MCF 10A (cell line): ENCODE results near the gene DDX39A. TPM values are rescaled to one million over a fixed set of nuclear protein-coding genes. Genes with fewer than 3 reads are reported as not detected.
"Not testable (repeated sequence)": the region's sequence is repeated elsewhere in the genome, so short reads cannot be mapped to it uniquely, and the experiment has no call there.

ENCODE experiments used
- Bru-seq: library from RNA; stranded (reverse); fragments of 400-500 nt; gene quantifications from one replicate; lab custom pipeline; 2021; lab: Mats Ljungman, UMichigan
- BruChase-seq, 2 experiments: library from RNA; stranded (reverse); fragments of 400-500 nt; gene quantifications; one replicate each; lab custom pipeline; 2021; lab: Mats Ljungman, UMichigan
- BruUV-seq: library from RNA; stranded (reverse); fragments of 400-500 nt; replicated peaks from 2 replicates; lab custom pipeline; 2021; lab: Mats Ljungman, UMichigan
- CTCF ChIA-PET: fragments of 300-600 bp; sonication (Branson Sonifier 250); formaldehyde crosslinking; extraction: SDS; loops from one replicate; lab custom pipeline; 2021; ENCODE audit warnings: antibody characterized with exemption, inconsistent platforms; lab: Yijun Ruan, JAX
- POLR2A ChIA-PET: fragments of 300-600, 350-650 bp; sonication (Branson Sonifier 250); formaldehyde crosslinking; extraction: SDS; loops from one replicate; lab custom pipeline; 2020; ENCODE audit warnings: antibody characterized with exemption, inconsistent platforms; lab: Yijun Ruan, JAX
- DNase-seq: peaks from one replicate; pipeline ENCODE4 v3.0.0-alpha.2; 2018; ENCODE audit not compliant: unreplicated experiment
- H3K27ac Mint-ChIP-seq: one replicate; pipeline ENCODE4 v1.8.0; 2022; ENCODE audit warnings: mild to moderate bottlenecking, low read depth, mixed read lengths; ENCODE audit not compliant: unreplicated experiment
- H3K27me3 Mint-ChIP-seq: one replicate; pipeline ENCODE4 v1.8.0; 2022; ENCODE audit warnings: mixed read lengths; ENCODE audit not compliant: insufficient read depth, unreplicated experiment
- H3K36me3 Mint-ChIP-seq: one replicate; pipeline ENCODE4 v1.8.0; 2022; ENCODE audit warnings: mild to moderate bottlenecking, moderate library complexity, mixed read lengths; ENCODE audit not compliant: insufficient read depth, unreplicated experiment
- H3K4me1 Mint-ChIP-seq: one replicate; pipeline ENCODE4 v1.8.0; 2022; ENCODE audit warnings: mixed read lengths; ENCODE audit not compliant: insufficient read depth, unreplicated experiment
- H3K4me3 Mint-ChIP-seq: one replicate; pipeline ENCODE4 v1.8.0; 2022; ENCODE audit warnings: mild to moderate bottlenecking, moderate library complexity, mixed read lengths; ENCODE audit not compliant: unreplicated experiment
- H3K9me3 Mint-ChIP-seq: one replicate; pipeline ENCODE4 v1.8.0; 2022; ENCODE audit warnings: mixed read lengths; ENCODE audit not compliant: unreplicated experiment
- CTCF ChIP-seq: fragments of 200-600 bp; IDR thresholded peaks from one replicate; pipeline ENCODE4 v1.8.0; 2022; ENCODE audit warnings: antibody characterized with exemption, mild to moderate bottlenecking; ENCODE audit not compliant: unreplicated experiment
- intact Hi-C: fragments of 100-400 bp; cut with micrococcal nuclease; formaldehyde crosslinking; loops from 2 replicates; pipeline ENCODE4 v1.14.1; 2022
- long read RNA-seq: library from polyadenylated mRNA; stranded (forward); transcript quantifications from one replicate; pipeline ENCODE4 v2.0.0, GENCODE V29; 2022
- total RNA-seq: library from RNA; stranded (reverse); gene quantifications from 2 replicates; pipeline ENCODE4 v1.2.3, GENCODE V29; 2022

The DDX39A gene
- total RNA-seq = 62.1 and 65.4 TPM in 2 replicates
- percentile 76 among the genes with signal in this experiment for Bru-seq, nascent RNA
- BruChase-seq, experiment 1, labeled RNA remaining after a 6-hour chase = percentile 87 among the genes with signal in this experiment
- percentile 76 among the genes with signal in this experiment for BruChase-seq, experiment 2, labeled RNA remaining after a 2-hour chase
- long read RNA-seq, transcript DDX39A-201 (11 exons, 1,471 nt) = major isoform, 106 of 161 reads
- long read RNA-seq, partial matches to known transcripts = 5 of 161 reads
- long read RNA-seq, other reads (novel, unspliced or antisense) = 46 of 161 reads

GRCh38 chr19:14419106-14419813, at the start of gene DDX39A:
DDX39A (minus strand) TSS chr19:14419341; CDS start chr19:14413220, 6,121 bp downstream.
- Mint-ChIP-seq H3K9me3 (no peaks in the 10 kb centered on the region), H3K27me3 (no peaks in the 10 kb centered on the region), H3K4me3 (peak within 1 kb of the TSS; percentile 79), H3K4me1 (peaks cover 23% of the 10 kb centered on the region), H3K27ac (peak within 1 kb of the TSS; percentile 88), H3K36me3 (peaks cover 27% of the 10 kb centered on the region)
- DNase-seq = peak; percentile 100
- intact Hi-C loops = loop anchor here (2.0 to 5.0 kb wide), 2 partner anchors 37 to 282 kb away; partner anchors contain the start of genes ADGRE5 and ASF1B
- BruUV-seq = no TSS peak
- POLR2A ChIA-PET = interaction anchor here (0.5 to 3.1 kb wide), 22 partner anchors 10 to 1809 kb away, joined by 3 to 22 read pairs (median 4); partner anchors contain the start of genes ADGRE5, ASF1B, DNAJB1 and GIPC1
- TF ChIP-seq CTCF = no peak
- CTCF ChIA-PET = interaction anchor here (0.6 to 0.7 kb wide), 2 partner anchors 29 to 137 kb away, joined by 3 to 4 read pairs; no protein-coding TSS in a partner anchor

GRCh38 chr19:14467816-14468215, 48.7 kb upstream of the DDX39A start:
- Mint-ChIP-seq H3K9me3 (no peaks in the 10 kb centered on the region), H3K27ac (no peak overlapping the region), H3K27me3 (no peaks in the 10 kb centered on the region), H3K4me3 (no peak overlapping the region), H3K36me3 (peaks cover 62% of the 10 kb centered on the region), H3K4me1 (no peaks in the 10 kb centered on the region)
- no peak for TF ChIP-seq CTCF
- no TSS peak for BruUV-seq
- ChIA-PET CTCF (interaction anchor here (0.6 to 1.6 kb wide), 9 partner anchors 8 to 589 kb away, joined by 3 to 6 read pairs (median 3); partner anchors contain the start of genes ASF1B and GIPC1), POLR2A (no interaction called here)
- peak; percentile 35 for DNase-seq
- intact Hi-C loops = no loop called here

GRCh38 chr19:14467391-14467790, 48.2 kb upstream of the DDX39A start:
- Mint-ChIP-seq H3K4me3 (no peak overlapping the region), H3K9me3 (no peaks in the 10 kb centered on the region), H3K27ac (no peak overlapping the region), H3K36me3 (peaks cover 62% of the 10 kb centered on the region), H3K27me3 (no peaks in the 10 kb centered on the region), H3K4me1 (no peaks in the 10 kb centered on the region)
- DNase-seq = no peak
- POLR2A ChIA-PET = interaction anchor here (0.6 kb wide), 1 partner anchor 14 kb away, joined by 3 read pairs; no protein-coding TSS in a partner anchor
- no TSS peak for BruUV-seq
- TF ChIP-seq CTCF = no peak
- intact Hi-C loops = no loop called here
- CTCF ChIA-PET = interaction anchor here (1.1 to 1.6 kb wide), 4 partner anchors 8 to 588 kb away, joined by 3 to 6 read pairs (median 4); no protein-coding TSS in a partner anchor

- no peaks in the 10 kb centered on the region for H3K4me1 Mint-ChIP-seq
- no peaks in the 10 kb centered on the region for H3K9me3 Mint-ChIP-seq
- TF ChIP-seq CTCF = no peak
- POLR2A ChIA-PET = no interaction called here
- H3K27me3 Mint-ChIP-seq = no peaks in the 10 kb centered on the region
- DNase-seq = no peak
- intact Hi-C loops = no loop called here
- no TSS peak for BruUV-seq
- no peak overlapping the region for H3K4me3 Mint-ChIP-seq
- no peak overlapping the region for H3K27ac Mint-ChIP-seq
- peaks cover 49% of the 10 kb centered on the region for H3K36me3 Mint-ChIP-seq
- CTCF ChIA-PET = interaction anchor here (1.0 kb wide), 1 partner anchor 35 kb away, joined by 4 read pairs; no protein-coding TSS in a partner anchor
Observed at GRCh38 chr19:14463747-14464146, 44.6 kb upstream of the DDX39A start.

- H3K27me3 Mint-ChIP-seq, H3K4me1 Mint-ChIP-seq, intact Hi-C loops, H3K9me3 Mint-ChIP-seq, POLR2A ChIA-PET, BruUV-seq, H3K4me3 Mint-ChIP-seq, H3K27ac Mint-ChIP-seq, DNase-seq: not testable (repeated sequence)
- peaks cover 51% of the 10 kb centered on the region for H3K36me3 Mint-ChIP-seq
- CTCF ChIA-PET = interaction anchor here (0.6 kb wide), 1 partner anchor 325 kb away, joined by 3 read pairs; no protein-coding TSS in a partner anchor
Observed at GRCh38 chr19:14462401-14462800, 43.3 kb upstream of the DDX39A start.
